ENCODE data around the gene COQ2.

Gene COQ2

GRCh38 chr4:83255584-83255983, 29.0 kb downstream of the COQ2 start (continued):
- TF ChIP-seq ZBTB44 (tag by site-specific recombination; IDR thresholded peaks at IDR 0.05) = peak; percentile 97
- no peak for TF ChIP-seq ZNF324 (tag by site-specific recombination; IDR thresholded peaks at IDR 0.05)
- TF ChIP-seq ZEB2 (tag by site-specific recombination; IDR thresholded peaks at IDR 0.05) = peak; percentile 83
- TF ChIP-seq, protein P1, sequence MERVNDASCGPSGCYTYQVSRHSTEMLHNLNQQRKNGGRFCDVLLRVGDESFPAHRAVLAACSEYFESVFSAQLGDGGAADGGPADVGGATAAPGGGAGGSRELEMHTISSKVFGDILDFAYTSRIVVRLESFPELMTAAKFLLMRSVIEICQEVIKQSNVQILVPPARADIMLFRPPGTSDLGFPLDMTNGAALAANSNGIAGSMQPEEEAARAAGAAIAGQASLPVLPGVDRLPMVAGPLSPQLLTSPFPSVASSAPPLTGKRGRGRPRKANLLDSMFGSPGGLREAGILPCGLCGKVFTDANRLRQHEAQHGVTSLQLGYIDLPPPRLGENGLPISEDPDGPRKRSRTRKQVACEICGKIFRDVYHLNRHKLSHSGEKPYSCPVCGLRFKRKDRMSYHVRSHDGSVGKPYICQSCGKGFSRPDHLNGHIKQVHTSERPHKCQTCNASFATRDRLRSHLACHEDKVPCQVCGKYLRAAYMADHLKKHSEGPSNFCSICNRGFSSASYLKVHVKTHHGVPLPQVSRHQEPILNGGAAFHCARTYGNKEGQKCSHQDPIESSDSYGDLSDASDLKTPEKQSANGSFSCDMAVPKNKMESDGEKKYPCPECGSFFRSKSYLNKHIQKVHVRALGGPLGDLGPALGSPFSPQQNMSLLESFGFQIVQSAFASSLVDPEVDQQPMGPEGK (tag by site-specific recombination; IDR thresholded peaks at IDR 0.05) = no peak
- TF ChIP-seq HOXA7 (CRISPR knock-in tag; IDR thresholded peaks at IDR 0.05; ENCODE audit: borderline replicate concordance) = no peak
- TF ChIP-seq ZNF596 (tag by site-specific recombination; IDR thresholded peaks at IDR 0.05) = no peak
- TF ChIP-seq ZNF292 (tag by site-specific recombination; IDR thresholded peaks at IDR 0.05; ENCODE audit: borderline replicate concordance, low read depth) = no peak
- TF ChIP-seq ZNF362 (tag by site-specific recombination; IDR thresholded peaks at IDR 0.05) = no peak
- no peak for TF ChIP-seq ZBTB26 (tag by site-specific recombination; optimal IDR thresholded peaks at IDR 0.05)
- no peak for TF ChIP-seq AEBP2 (tag by site-specific recombination; IDR thresholded peaks at IDR 0.05; ENCODE audit: borderline replicate concordance)
- no peak for TF ChIP-seq ZNF266 (tag by site-specific recombination; IDR thresholded peaks at IDR 0.05; ENCODE audit: low read depth)
- no peak for TF ChIP-seq ZBTB21 (tag by site-specific recombination; IDR thresholded peaks at IDR 0.05)
- TF ChIP-seq ZNF701 (tag by site-specific recombination; IDR thresholded peaks at IDR 0.05) = no peak
- TF ChIP-seq, protein P2, sequence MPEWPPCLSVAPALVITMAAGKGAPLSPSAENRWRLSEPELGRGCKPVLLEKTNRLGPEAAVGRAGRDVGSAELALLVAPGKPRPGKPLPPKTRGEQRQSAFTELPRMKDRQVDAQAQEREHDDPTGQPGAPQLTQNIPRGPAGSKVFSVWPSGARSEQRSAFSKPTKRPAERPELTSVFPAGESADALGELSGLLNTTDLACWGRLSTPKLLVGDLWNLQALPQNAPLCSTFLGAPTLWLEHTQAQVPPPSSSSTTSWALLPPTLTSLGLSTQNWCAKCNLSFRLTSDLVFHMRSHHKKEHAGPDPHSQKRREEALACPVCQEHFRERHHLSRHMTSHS (tag by site-specific recombination; IDR thresholded peaks at IDR 0.05) = no peak
- no peak for TF ChIP-seq ZNF221 (tag by site-specific recombination; IDR thresholded peaks at IDR 0.05; ENCODE audit: borderline replicate concordance)
- TF ChIP-seq ZNF335 (tag by site-specific recombination; conservative IDR thresholded peaks at IDR 0.05) = no peak
- TF ChIP-seq ZNF223 (tag by site-specific recombination; IDR thresholded peaks at IDR 0.05) = no peak
- TF ChIP-seq ZNF433 (tag by site-specific recombination; IDR thresholded peaks at IDR 0.05; ENCODE audit: low read depth) = no peak
- TF ChIP-seq ZNF10 (tag by site-specific recombination; IDR thresholded peaks at IDR 0.05) = no peak
- TF ChIP-seq ZNF623 (tag by site-specific recombination; IDR thresholded peaks at IDR 0.05) = no peak
- TF ChIP-seq ZNF704 (tag by site-specific recombination; IDR thresholded peaks at IDR 0.05) = no peak
- no peak for TF ChIP-seq ZNF302 (tag by site-specific recombination; IDR thresholded peaks at IDR 0.05; ENCODE audit: low read depth)
- TF ChIP-seq ZNF768 (tag by site-specific recombination; IDR thresholded peaks at IDR 0.05) = no peak
- TF ChIP-seq OSR2 (tag by site-specific recombination; IDR thresholded peaks at IDR 0.05) = peak; percentile 80
- no peak for TF ChIP-seq ZNF354C (tag by site-specific recombination; IDR thresholded peaks at IDR 0.05; ENCODE audit: borderline replicate concordance, low read depth)
- TF ChIP-seq HOXD13 (CRISPR knock-in tag; IDR thresholded peaks at IDR 0.05; ENCODE audit: borderline replicate concordance) = 0 out of 2 replicates have a peak, but pooled peaks have one; percentile 18
- no peak for TF ChIP-seq ZFP69B (tag by site-specific recombination; IDR thresholded peaks at IDR 0.05)
- TF ChIP-seq ZNF214 (tag by site-specific recombination; IDR thresholded peaks at IDR 0.05; ENCODE audit: borderline replicate concordance) = no peak
- no peak for TF ChIP-seq ZNF585B (tag by site-specific recombination; IDR thresholded peaks at IDR 0.05)
- no peak for TF ChIP-seq ZNF677 (tag by site-specific recombination; IDR thresholded peaks at IDR 0.05)
- TF ChIP-seq ZNF211 (tag by site-specific recombination; IDR thresholded peaks at IDR 0.05; ENCODE audit: low read depth) = no peak
- no peak for TF ChIP-seq ZNF530 (tag by site-specific recombination; IDR thresholded peaks at IDR 0.05; ENCODE audit: low read depth)
- TF ChIP-seq ZNF157 (tag by site-specific recombination; IDR thresholded peaks at IDR 0.05) = no peak
